Liver (tissue), 9 donors: ENCODE results near the gene CAPN7. TPM values are rescaled to one million over a fixed set of nuclear protein-coding genes. Genes with fewer than 3 reads are reported as not detected.

ENCODE experiments used
- DNase-seq: peaks from one replicate; pipeline ENCODE4 v3.0.0-alpha.2; 2017; ENCODE audit warnings: low spot score
- H3K27ac ChIP-seq, 2 donors: one replicate each; pipeline ENCODE4 v1.7.0; 2013; ENCODE audit warnings: inconsistent platforms in 2 of 2, low read length in 2 of 2, control low read depth in 1 of 2, low read depth in 1 of 2, mild to moderate bottlenecking in 1 of 2
- H3K27me3 ChIP-seq, 4 donors: one replicate each; pipeline versions ENCODE4 v1.6.1 to v1.7.0; 2013; ENCODE audit warnings: low read length in 3 of 4, inconsistent platforms in 1 of 4, mild to moderate bottlenecking in 1 of 4, moderate library complexity in 1 of 4; ENCODE audit not compliant: control insufficient read depth in 4 of 4, insufficient read depth in 4 of 4
- H3K36me3 ChIP-seq, 4 donors: one replicate each; pipeline versions ENCODE4 v1.6.1 to v1.7.0; 2013; ENCODE audit warnings: low read length in 3 of 4, mild to moderate bottlenecking in 3 of 4, low read depth in 1 of 4, moderate library complexity in 1 of 4; ENCODE audit not compliant: control insufficient read depth in 4 of 4, insufficient read depth in 3 of 4
- H3K4me1 ChIP-seq, 4 donors: one replicate each; pipeline versions ENCODE4 v1.6.1 to v1.7.0; 2013; ENCODE audit warnings: low read length in 3 of 4, mild to moderate bottlenecking in 3 of 4, moderate library complexity in 1 of 4; ENCODE audit not compliant: control insufficient read depth in 4 of 4, insufficient read depth in 4 of 4
- H3K4me3 ChIP-seq, 3 donors: one replicate each; pipeline versions ENCODE4 v1.6.1 to v1.7.0; 2013; ENCODE audit warnings: low read length in 3 of 3, control low read depth in 1 of 3, low read depth in 1 of 3, mild to moderate bottlenecking in 1 of 3
- H3K9ac ChIP-seq, 2 donors: one replicate each; pipeline ENCODE4 v1.7.0; 2013; ENCODE audit warnings: low read length in 2 of 2, mild to moderate bottlenecking in 2 of 2, moderate library complexity in 2 of 2, control low read depth in 1 of 2, low read depth in 1 of 2
- H3K9me3 ChIP-seq, 4 donors: one replicate each; pipeline versions ENCODE4 v1.6.1 to v1.7.0; 2013; ENCODE audit warnings: low read length in 3 of 4; ENCODE audit not compliant: control insufficient read depth in 4 of 4
- ATF3 ChIP-seq: IDR thresholded peaks from 2 replicates; pipeline ENCODE4 v1.6.1; 2016; ENCODE audit warnings: antibody characterized with exemption
- EGR1 ChIP-seq, 2 donors: IDR thresholded peaks; 2 replicates each; pipeline ENCODE4 v1.6.1; 2016 to 2018; ENCODE audit warnings: antibody characterized with exemption in 2 of 2, low read depth in 2 of 2
- FOXA1 ChIP-seq: IDR thresholded peaks from 2 replicates; pipeline ENCODE4 v1.6.1; 2016; ENCODE audit warnings: antibody characterized with exemption
- FOXA2 ChIP-seq: IDR thresholded peaks from 2 replicates; pipeline ENCODE4 v1.6.1; 2016; ENCODE audit warnings: antibody characterized with exemption
- GABPA ChIP-seq, 2 donors: IDR thresholded peaks in 1 of 2; conservative IDR thresholded peaks in 1 of 2; 2 replicates each; pipeline ENCODE4 v1.6.1; 2016; ENCODE audit warnings: antibody characterized with exemption in 2 of 2, mild to moderate bottlenecking in 1 of 2, moderate library complexity in 1 of 2
- HNF4A ChIP-seq, 2 donors: conservative IDR thresholded peaks; 2 replicates each; pipeline ENCODE4 v1.6.1; 2016; ENCODE audit warnings: antibody characterized with exemption in 2 of 2, mild to moderate bottlenecking in 2 of 2
- JUND ChIP-seq, 2 donors: IDR thresholded peaks; 2 replicates each; pipeline ENCODE4 v1.6.1; 2016; ENCODE audit warnings: antibody characterized with exemption in 2 of 2
- MAX ChIP-seq: IDR thresholded peaks from 2 replicates; pipeline ENCODE4 v1.6.1; 2016; ENCODE audit warnings: antibody characterized with exemption
- NR2F2 ChIP-seq: IDR thresholded peaks from 2 replicates; pipeline ENCODE4 v1.6.1; 2016; ENCODE audit warnings: antibody characterized with exemption
- RAD21 ChIP-seq, 2 donors: IDR thresholded peaks; 2 replicates each; pipeline ENCODE4 v1.6.1; 2016; ENCODE audit warnings: antibody characterized with exemption in 2 of 2, mild to moderate bottlenecking in 2 of 2
- REST ChIP-seq: IDR thresholded peaks from 2 replicates; pipeline ENCODE4 v1.6.1; 2016; ENCODE audit warnings: antibody characterized with exemption, mild to moderate bottlenecking
- RXRA ChIP-seq, 2 donors: IDR thresholded peaks; 2 replicates each; pipeline ENCODE4 v1.6.1; 2017 to 2018; ENCODE audit warnings: antibody characterized with exemption in 2 of 2, mild to moderate bottlenecking in 1 of 2
- SP1 ChIP-seq: IDR thresholded peaks from 2 replicates; pipeline ENCODE4 v1.6.1; 2018; ENCODE audit warnings: antibody characterized with exemption, mild to moderate bottlenecking
- YY1 ChIP-seq: IDR thresholded peaks from 2 replicates; pipeline ENCODE4 v1.6.1; 2016; ENCODE audit warnings: antibody characterized with exemption, mild to moderate bottlenecking
- ZBTB33 ChIP-seq: IDR thresholded peaks from 2 replicates; pipeline ENCODE4 v1.6.1; 2016; ENCODE audit warnings: antibody characterized with exemption
- WGBS: extraction: QIAGEN DNeasy Blood & Tissue Kit; methylation state at CpG from one replicate; pipeline ENCODE4 v1.1.7; 2013; 5-methylcytosine and 5-hydroxymethylcytosine counted together
- polyA plus RNA-seq, 2 donors: library from polyadenylated mRNA; stranded (reverse) in 1 of 2; unstranded in 1 of 2; fragments of 200-250 nt in 1 of 2; fragments of >200 nt in 1 of 2; fragmentation: Nextera tagmentation in 1 of 2; extraction: Ambion mirVana in 1 of 2; gene quantifications; one replicate each; pipeline versions ENCODE4 v1.2.1 to v1.2.3, GENCODE V29; 2013 to 2015
- total RNA-seq, 2 donors: library from RNA; depleted of rRNA; stranded (reverse); fragments of >200 nt; gene quantifications; one replicate each; pipeline ENCODE4 v1.2.3, GENCODE V29; 2014
- donor health status: healthy.
- donor health status: healthy.
- donor health status: healthy.
- donor health status: healthy.
- donor health status: healthy.

CAPN7 gene
- total and polyA plus RNA-seq, 4 donors, result 9.5 to 41.9 (median 17.9) TPM

GRCh38 chr3:15294929-15295328 lies 88.9 kb downstream of the CAPN7 start:
- Histone ChIP-seq H3K4me3 (no peak overlapping the region), H3K36me3 (no peaks in the 10 kb centered on the region), H3K27ac (peak overlapping the region; percentile 80 to 82), H3K9me3 (no peaks in the 10 kb centered on the region), H3K4me1 (peaks cover 0 to 17% (median 9%) of the 10 kb centered on the region in 4 donors), H3K9ac (no peak overlapping the region), H3K27me3 (no peaks in the 10 kb centered on the region)
- DNase-seq, result no peak
- WGBS, result 81% methylated on average over 5 of the region's 5 CpGs
- peak; percentile 9 for TF ChIP-seq MAX
- TF ChIP-seq SP1, result no peak

- Histone ChIP-seq H3K9ac (no peak overlapping the region), H3K9me3 (no peaks in the 10 kb centered on the region), H3K27me3 (no peaks in the 10 kb centered on the region), H3K4me3 (no peak overlapping the region), H3K4me1 (peaks cover 0 to 17% (median 9%) of the 10 kb centered on the region in 4 donors), H3K36me3 (no peaks in the 10 kb centered on the region), H3K27ac (peak overlapping the region; percentile 80 to 82)
- TF ChIP-seq EGR1 (IDR thresholded peaks at IDR 0.05; ENCODE audit: low read depth in 2 of 2), result no peak
- no peak for TF ChIP-seq REST
- TF ChIP-seq ZBTB33, result no peak
- TF ChIP-seq RAD21 (IDR thresholded peaks at IDR 0.05), result peak in 1 of 2 donors; percentile 18
- peak; percentile 59 for TF ChIP-seq SP1
- TF ChIP-seq HNF4A (conservative IDR thresholded peaks at IDR 0.05), result no peak
- TF ChIP-seq FOXA1, result no peak
- peak; percentile 31 for TF ChIP-seq MAX
- TF ChIP-seq JUND (IDR thresholded peaks at IDR 0.05), result peak; percentile 23 to 47
- TF ChIP-seq GABPA (IDR thresholded peaks at IDR 0.05 in 1 of 2, conservative IDR thresholded peaks at IDR 0.05 in 1 of 2), result peak; percentile 54 to 67
- peak; percentile 66 to 75 for TF ChIP-seq RXRA (IDR thresholded peaks at IDR 0.05)
- TF ChIP-seq FOXA2, result no peak
- peak; percentile 61 for TF ChIP-seq YY1
- peak; percentile 93 for TF ChIP-seq NR2F2
- TF ChIP-seq ATF3, result no peak
- WGBS, result 71% methylated on average over 6 of the region's 6 CpGs
- no peak for DNase-seq
Measured at GRCh38 chr3:15295506-15295905, 89.5 kb downstream of the CAPN7 start.
